GM20000 (cell line): ENCODE results near the gene ECHDC3.

ENCODE experiments used
- DNase-seq: peaks from one replicate; pipeline ENCODE4 v3.0.0; 2012; ENCODE audit warnings: low spot score
- TF ChIP-seq, protein P1 (sequence below): IDR thresholded peaks from 2 replicates; pipeline ENCODE4 v1.5.1; 2012; ENCODE audit warnings: mild to moderate bottlenecking, control low read depth; ENCODE audit errors: extremely low read depth, missing control alignments

ECHDC3 gene

DNA sequence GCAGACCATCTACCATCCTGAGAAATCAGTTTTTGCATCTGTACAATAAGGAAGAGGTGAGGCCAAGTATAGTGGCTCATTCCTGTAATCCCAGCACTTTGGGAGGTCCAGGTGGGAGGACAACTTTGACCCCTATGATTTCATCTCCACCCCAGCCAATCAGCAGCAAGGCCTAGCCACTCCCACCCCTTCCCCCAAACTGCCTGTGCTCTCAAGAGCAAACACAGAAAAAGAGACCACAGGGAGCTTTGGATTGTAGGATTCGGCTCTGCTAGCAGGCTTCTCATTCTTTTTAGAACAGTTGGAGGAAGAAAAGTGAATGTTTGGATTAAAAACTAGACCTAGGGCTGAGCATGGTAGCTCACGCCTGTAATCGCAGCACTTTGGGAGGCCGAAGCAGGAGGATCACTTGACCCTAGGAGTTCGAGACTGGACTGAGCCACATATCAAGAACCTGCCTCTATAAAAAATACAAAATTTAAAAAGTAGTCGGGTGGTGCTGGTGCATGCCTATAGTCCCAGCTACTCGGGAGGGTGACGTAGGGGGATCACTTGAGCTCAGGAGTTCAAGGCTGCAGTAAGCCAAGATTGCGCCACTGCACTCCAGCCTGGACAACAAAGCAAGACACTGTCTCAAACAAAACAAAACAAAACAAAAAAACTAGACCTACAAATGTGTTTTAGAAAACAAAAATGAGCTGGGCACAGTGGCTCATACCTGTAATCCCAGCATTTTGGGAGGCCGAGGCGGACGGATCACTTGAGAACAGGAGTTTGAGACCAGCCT is 55.9 kb downstream of the ECHDC3 start:
- TF ChIP-seq, protein P1, sequence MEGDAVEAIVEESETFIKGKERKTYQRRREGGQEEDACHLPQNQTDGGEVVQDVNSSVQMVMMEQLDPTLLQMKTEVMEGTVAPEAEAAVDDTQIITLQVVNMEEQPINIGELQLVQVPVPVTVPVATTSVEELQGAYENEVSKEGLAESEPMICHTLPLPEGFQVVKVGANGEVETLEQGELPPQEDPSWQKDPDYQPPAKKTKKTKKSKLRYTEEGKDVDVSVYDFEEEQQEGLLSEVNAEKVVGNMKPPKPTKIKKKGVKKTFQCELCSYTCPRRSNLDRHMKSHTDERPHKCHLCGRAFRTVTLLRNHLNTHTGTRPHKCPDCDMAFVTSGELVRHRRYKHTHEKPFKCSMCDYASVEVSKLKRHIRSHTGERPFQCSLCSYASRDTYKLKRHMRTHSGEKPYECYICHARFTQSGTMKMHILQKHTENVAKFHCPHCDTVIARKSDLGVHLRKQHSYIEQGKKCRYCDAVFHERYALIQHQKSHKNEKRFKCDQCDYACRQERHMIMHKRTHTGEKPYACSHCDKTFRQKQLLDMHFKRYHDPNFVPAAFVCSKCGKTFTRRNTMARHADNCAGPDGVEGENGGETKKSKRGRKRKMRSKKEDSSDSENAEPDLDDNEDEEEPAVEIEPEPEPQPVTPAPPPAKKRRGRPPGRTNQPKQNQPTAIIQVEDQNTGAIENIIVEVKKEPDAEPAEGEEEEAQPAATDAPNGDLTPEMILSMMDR, result no peak
- DNase-seq, result no peak

DNA sequence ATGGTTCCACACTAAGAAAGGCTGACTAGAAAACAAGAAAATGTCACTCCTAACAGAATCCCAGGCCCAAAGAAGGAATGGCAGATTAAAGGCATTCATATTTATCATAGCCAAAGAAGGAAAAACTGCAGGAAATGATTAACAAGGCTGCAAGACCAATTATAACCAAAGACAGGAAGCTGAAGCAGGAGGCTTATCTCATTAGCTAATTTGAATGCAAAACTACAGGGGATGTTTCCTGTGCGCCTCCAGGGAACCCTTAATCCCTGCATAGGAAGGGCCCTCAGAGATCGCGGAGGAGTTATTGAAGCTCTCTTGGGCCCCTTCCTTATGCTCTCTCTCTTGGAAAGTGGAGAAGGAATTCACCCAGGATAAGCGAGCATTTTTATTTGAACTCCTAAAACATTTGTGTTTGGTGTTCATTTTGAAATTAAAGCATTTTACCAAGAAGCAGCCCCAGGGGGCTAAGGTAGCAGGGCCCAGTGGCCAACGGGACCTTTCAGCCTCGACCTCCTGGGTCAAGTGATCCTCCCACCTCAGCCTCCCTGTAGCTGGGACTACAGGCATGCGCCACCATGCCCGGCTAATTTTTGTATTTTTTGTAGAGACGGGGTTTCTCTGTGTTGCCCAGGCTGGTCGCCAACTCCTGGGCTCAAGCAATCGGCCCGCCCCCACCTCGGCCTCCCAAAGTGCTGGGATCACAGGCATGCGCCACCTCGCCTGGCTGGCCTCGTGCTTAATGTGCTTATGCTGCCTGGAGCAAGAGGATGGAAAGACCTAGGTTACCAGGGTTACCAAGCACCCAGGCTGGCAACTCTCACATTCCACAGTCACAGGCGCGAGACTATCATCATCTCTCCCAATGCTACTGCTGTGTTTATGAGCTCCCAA is 56.9 kb downstream of the ECHDC3 start:
- no peak for DNase-seq
- TF ChIP-seq, protein P1, result no peak

GRCh38 chr10:11799736-11800080 is 57.5 kb downstream of the ECHDC3 start:
- TF ChIP-seq, protein P1, result no peak
- DNase-seq, result no peak

GRCh38 chr10:11804336-11804735 is 62.2 kb downstream of the ECHDC3 start:
- no peak for DNase-seq
- TF ChIP-seq, protein P1, result no peak

DNA sequence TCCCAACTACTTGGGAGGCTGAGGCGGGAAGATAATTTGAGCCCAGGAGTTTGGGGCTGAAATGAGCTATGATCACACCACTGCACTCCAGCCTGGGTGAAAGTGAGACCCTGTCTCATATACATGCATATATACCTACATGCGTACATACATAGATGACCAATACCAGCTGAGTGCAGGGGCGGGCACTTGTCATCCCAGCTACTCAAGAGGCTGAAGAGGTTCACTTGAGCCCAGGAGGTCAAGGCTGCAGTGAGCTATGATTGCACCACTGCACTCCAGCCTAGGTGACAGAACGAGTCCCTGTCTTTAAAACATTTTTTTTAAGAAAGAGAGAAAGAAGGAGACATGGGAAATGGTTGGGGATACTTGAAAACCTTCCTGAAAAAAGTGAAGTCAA is 63.6 kb downstream of the ECHDC3 start:
- TF ChIP-seq, protein P1, result no peak
- no peak for DNase-seq

DNA sequence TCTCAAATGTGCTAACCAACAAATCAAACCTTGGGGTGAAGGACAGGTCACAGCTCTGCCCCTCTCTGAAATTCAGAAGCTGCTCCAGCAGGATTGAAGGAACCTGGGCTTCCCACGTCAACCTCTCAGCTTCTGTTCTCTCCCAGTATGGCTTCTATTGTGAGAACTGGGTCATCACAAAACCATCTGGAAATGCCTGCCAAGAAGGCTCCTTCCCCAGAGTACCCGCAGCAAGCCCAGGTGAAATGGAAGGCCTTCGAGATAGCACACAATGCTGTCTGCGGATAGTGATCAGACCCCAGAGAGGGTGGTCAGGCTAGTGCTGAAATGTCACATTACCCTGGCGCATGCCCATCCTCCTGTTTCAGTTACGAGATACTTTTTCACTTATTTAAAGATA is 64.5 kb downstream of the ECHDC3 start:
- TF ChIP-seq, protein P1, result no peak

GRCh38 chr10:11808808-11809207 is 66.6 kb downstream of the ECHDC3 start:
- no peak for DNase-seq
- TF ChIP-seq, protein P1, result no peak

More for the DNA sequence above, 64.5 kb downstream of the ECHDC3 start:
- no peak for DNase-seq
